HG02678 (cell line): ENCODE results near the gene TKT.

Experiments used
- ATAC-seq: cut with Tn5 transposase; IDR thresholded peaks from one replicate; pipeline ENCODE4 v1.9.1; 2021; ENCODE audit warnings: mild to moderate bottlenecking, moderate library complexity; ENCODE audit not compliant: unreplicated experiment

The TKT gene

GRCh38 chr3:53198256-53198977, 57.4 kb downstream of the TKT start:
- ATAC-seq, result no peak

GRCh38 chr3:53196575-53197407, 59.0 kb downstream of the TKT start:
- ATAC-seq, result no peak

- ATAC-seq, result peak; percentile 36
Observed at GRCh38 chr3:53195602-53196574, 59.9 kb downstream of the TKT start.

GRCh38 chr3:53195066-53195450, 60.8 kb downstream of the TKT start:
- ATAC-seq, result no peak

- no peak for ATAC-seq
Observed at GRCh38 chr3:53194210-53195065, 61.4 kb downstream of the TKT start.

- no peak for ATAC-seq
Observed at GRCh38 chr3:53193466-53194209, 62.2 kb downstream of the TKT start.

GRCh38 chr3:53192608-53193007, 63.2 kb downstream of the TKT start:
- peak; percentile 64 for ATAC-seq

GRCh38 chr3:53191836-53192480, 63.9 kb downstream of the TKT start:
- ATAC-seq, result no peak

GRCh38 chr3:53190659-53191058, 65.2 kb downstream of the TKT start:
- no peak for ATAC-seq

- ATAC-seq, result no peak
Observed at GRCh38 chr3:53189276-53189675, 66.5 kb downstream of the TKT start.

- no peak for ATAC-seq
Observed at GRCh38 chr3:53188720-53189119, 67.1 kb downstream of the TKT start.

- no peak for ATAC-seq
Observed at GRCh38 chr3:53188136-53188685, 67.6 kb downstream of the TKT start.

- no peak for ATAC-seq
Observed at GRCh38 chr3:53187430-53187829, 68.4 kb downstream of the TKT start.

- ATAC-seq, result no peak
Observed at GRCh38 chr3:53186726-53187125, 69.1 kb downstream of the TKT start.

GRCh38 chr3:53185761-53186465, 69.9 kb downstream of the TKT start:
- no peak for ATAC-seq

GRCh38 chr3:53184701-53185100, 71.1 kb downstream of the TKT start:
- no peak for ATAC-seq

- no peak for ATAC-seq
Observed at GRCh38 chr3:53183514-53183913, 72.3 kb downstream of the TKT start.

- no peak for ATAC-seq
Observed at GRCh38 chr3:53182764-53183355, 73.0 kb downstream of the TKT start.
